Kidney (tissue), 14 donors: ENCODE data around the gene RAD9A. TPM values are rescaled to one million over a fixed set of nuclear protein-coding genes. Genes with fewer than 3 reads are reported as not detected.

Source experiments
- DNase-seq, 5 donors: peaks; one replicate each; pipeline ENCODE4 v3.0.0-alpha.2; 2013 to 2020
- FAIRE-seq: peaks from 2 replicates; lab custom pipeline; 2012; peaks lifted over from hg19 to GRCh38; lab: Jason Lieb, UNC
- H3K27ac ChIP-seq, 2 donors: one replicate each; pipeline ENCODE4 v1.7.0; 2013; ENCODE audit warnings: low read depth in 2 of 2, low read length in 2 of 2, inconsistent platforms in 1 of 2
- H3K27me3 ChIP-seq: one replicate; pipeline ENCODE4 v1.7.1; 2013; ENCODE audit warnings: low read length, inconsistent platforms; ENCODE audit not compliant: control insufficient read depth, insufficient read depth
- H3K36me3 ChIP-seq, 3 donors: one replicate each; pipeline versions ENCODE4 v1.7.0 to v1.7.1; 2013; ENCODE audit warnings: low read length in 3 of 3, control low read depth in 1 of 3, inconsistent platforms in 1 of 3; ENCODE audit not compliant: insufficient read depth in 3 of 3, control insufficient read depth in 2 of 3
- H3K4me1 ChIP-seq, 3 donors: one replicate each; pipeline versions ENCODE4 v1.7.0 to v1.7.1; 2013; ENCODE audit warnings: low read length in 3 of 3, inconsistent platforms in 1 of 3, low read depth in 1 of 3; ENCODE audit not compliant: control insufficient read depth in 2 of 3, insufficient read depth in 2 of 3
- H3K4me3 ChIP-seq, 3 donors: one replicate each; pipeline versions ENCODE4 v1.7.0 to v1.8.1; 2013; ENCODE audit warnings: low read length in 3 of 3, control low read depth in 1 of 3, inconsistent platforms in 1 of 3
- H3K9ac ChIP-seq, 3 donors: one replicate each; pipeline versions ENCODE4 v1.7.0 to v1.7.1; 2013; ENCODE audit warnings: low read length in 3 of 3, control low read depth in 1 of 3, inconsistent platforms in 1 of 3
- H3K9me3 ChIP-seq, 3 donors: one replicate each; pipeline versions ENCODE4 v1.7.0 to v1.7.1; 2013; ENCODE audit warnings: low read length in 3 of 3, control low read depth in 1 of 3, inconsistent platforms in 1 of 3; ENCODE audit not compliant: control insufficient read depth in 2 of 3, insufficient read depth in 1 of 3
- CTCF ChIP-seq: IDR thresholded peaks from 3 replicates; pipeline ENCODE4 v1.5.1; 2012; ENCODE audit warnings: mild to moderate bottlenecking, moderate library complexity, borderline replicate concordance; ENCODE audit not compliant: insufficient read depth; ENCODE audit errors: extremely low read depth
- intact Hi-C: fragments of 100-400 bp; cut with DNase I; formaldehyde crosslinking; loops from one replicate; pipeline ENCODE4 v1.11.1; 2022
- polyA plus RNA-seq: library from polyadenylated mRNA; stranded (reverse); fragments of 350-450 nt; fragmentation: Illumina TruSeq; extraction: RNeasy Lipid Tissue Mini Kit (QIAGEN cat#74804); gene quantifications from one replicate; pipeline ENCODE4 v1.2.3, GENCODE V29; 2014; ENCODE audit warnings: low read depth, low replicate concordance; ENCODE audit not compliant: insufficient read depth
- total RNA-seq: library from RNA; stranded (reverse); fragmentation: NEBNext Ultra II Directional; extraction: Animal tissue kit (Norgen Biotek cat#: 25700); gene quantifications from one replicate; pipeline ENCODE4 v1.2.1, GENCODE V29; 2021
- donor health status: control.
- donor health status: control.
- donor health status: control.
- donor health status: control.
- donor health status: control.
- donor health status: DM: yes; HTN: yes; CAD: no.
- donor health status: Normal renal cell carcinoma (clear cell type).

Gene RAD9A
- total and polyA plus RNA-seq, 2 donors from 2014 or later, result 16.4 to 17.8 TPM

DNA sequence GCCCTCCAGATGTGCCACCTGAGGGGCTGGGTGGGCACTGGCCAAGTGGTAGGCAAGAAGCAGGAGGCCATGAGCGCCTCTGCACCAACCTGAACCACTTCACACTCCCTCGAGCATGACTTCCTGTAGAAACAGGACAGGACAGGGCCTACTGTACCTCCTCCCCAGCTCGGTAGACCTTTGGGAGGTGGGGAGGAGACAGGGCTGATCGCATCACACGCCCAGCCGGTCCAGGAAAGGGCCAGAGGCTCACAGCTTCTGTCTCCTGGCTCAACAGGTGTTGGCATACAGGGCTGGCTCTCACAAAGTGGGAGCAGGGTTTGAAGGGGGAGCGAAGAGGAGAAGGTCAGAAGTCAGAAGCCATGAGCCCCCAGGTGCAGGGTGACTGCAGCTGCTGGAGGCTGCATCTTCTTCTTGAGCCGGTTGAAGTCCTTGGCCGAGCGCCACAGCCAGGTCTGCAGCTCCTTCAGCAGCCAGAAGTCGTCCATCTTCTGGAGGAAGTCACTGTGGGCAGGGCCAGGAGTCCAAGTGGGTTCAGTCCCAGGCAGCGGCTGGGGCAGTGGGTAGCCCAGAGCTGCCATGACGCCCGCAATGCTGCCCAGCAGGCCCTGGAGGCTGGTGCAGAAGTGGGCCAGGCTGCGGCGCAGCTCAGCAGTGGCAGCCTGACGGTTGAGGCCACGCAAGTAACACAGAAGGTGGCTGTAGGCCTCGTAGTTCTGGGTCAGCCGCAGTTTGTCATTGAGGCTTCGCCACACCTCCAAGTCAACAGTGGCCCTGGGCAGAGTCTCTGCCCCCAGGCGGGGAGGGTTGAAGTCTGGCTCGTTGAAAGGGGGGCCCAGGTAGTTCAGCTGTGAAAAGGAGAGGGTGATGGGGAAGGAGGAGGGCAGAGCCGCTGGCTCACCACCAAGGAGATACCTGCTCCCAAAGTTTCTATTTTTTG, 26.7 kb upstream of the RAD9A start:
- FAIRE-seq, result no peak
- Histone ChIP-seq H3K36me3 (peaks cover 0 to 3% (median 0%) of the 10 kb centered on the region in 3 donors), H3K27me3 (no peaks in the 10 kb centered on the region), H3K4me3 (no peak overlapping the region), H3K4me1 (peaks cover 2 to 14% (median 7%) of the 10 kb centered on the region in 3 donors), H3K9ac (no peak overlapping the region), H3K27ac (peak overlapping the region in 1 of 2 donors; percentile 2), H3K9me3 (no peaks in the 10 kb centered on the region)
- no peak for TF ChIP-seq CTCF
- intact Hi-C loops, result no loop called here
- no peak for DNase-seq

DNA sequence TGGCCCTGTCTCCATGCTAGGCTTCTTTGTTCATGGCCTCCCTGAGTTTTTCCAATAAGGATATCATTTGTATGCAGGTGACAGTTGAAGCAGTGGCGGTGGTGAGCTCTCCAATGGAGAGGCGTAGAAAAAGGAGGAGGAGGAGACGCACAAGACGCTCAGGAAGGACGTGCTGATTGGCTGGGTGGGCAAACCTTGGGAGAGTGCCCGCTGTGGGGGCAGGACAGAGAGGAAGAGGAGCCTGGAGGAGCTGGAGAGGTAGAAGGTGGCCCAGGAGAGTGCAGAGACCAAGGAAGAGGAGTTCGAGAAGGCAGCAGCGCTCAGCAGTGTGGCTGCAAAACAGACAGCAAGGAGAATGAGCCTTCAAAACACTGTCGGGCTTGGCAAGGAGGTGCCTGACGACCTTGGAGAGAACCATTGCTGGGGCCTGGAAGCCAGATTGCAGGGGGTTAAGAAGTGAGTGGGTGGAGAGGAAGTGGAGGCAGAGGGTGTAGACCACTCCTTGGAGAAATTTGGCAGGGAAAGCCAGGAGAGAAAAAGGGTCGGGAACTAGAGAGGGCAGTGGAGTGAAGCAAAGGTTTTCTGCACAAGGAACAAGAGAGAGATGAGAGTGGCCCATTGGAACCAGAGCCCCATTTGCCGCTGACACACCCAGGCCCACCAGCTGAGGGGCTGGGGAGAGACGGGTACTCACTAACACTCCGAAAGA, 25.9 kb upstream of the RAD9A start:
- peaks cover 0 to 3% (median 0%) of the 10 kb centered on the region in 3 donors for H3K36me3 ChIP-seq
- no peak overlapping the region for H3K4me3 ChIP-seq
- no peaks in the 10 kb centered on the region for H3K27me3 ChIP-seq
- intact Hi-C loops, result no loop called here
- peak overlapping the region in 1 of 3 donors; percentile 7 for H3K9ac ChIP-seq
- peak overlapping the region in 1 of 2 donors; percentile 22 for H3K27ac ChIP-seq
- peaks cover 5 to 19% (median 11%) of the 10 kb centered on the region in 3 donors for H3K4me1 ChIP-seq
- no peak for TF ChIP-seq CTCF
- FAIRE-seq (no peak), DNase-seq (no peak)
- H3K9me3 ChIP-seq, result no peaks in the 10 kb centered on the region

DNA sequence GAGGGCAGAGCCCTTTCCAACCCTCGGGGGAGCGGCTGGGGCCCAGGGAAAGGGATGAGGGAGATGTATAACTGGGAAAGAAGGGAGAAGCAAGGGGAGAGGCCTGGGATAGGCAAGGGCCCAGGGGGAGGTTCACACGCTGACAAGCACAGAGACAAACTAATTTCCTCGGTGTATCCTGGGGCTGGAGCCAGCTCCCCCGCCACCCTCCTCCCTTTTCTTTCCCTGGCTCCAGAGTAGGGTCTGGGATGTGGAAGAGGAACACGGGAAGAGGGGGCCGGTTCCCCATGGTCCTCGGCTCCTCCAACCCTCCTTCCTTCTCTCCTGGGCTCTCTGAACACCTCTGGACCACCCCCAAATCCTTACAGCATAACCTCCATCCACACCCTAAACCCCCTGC, 25.2 kb upstream of the RAD9A start:
- no peak for TF ChIP-seq CTCF
- Histone ChIP-seq H3K4me3 (no peak overlapping the region), H3K9me3 (no peaks in the 10 kb centered on the region), H3K27ac (peak overlapping the region in 1 of 2 donors; percentile 22), H3K9ac (peak overlapping the region in 1 of 3 donors; percentile 7), H3K4me1 (peaks cover 5 to 25% (median 17%) of the 10 kb centered on the region in 3 donors), H3K36me3 (peaks cover 0 to 3% (median 0%) of the 10 kb centered on the region in 3 donors), H3K27me3 (no peaks in the 10 kb centered on the region)
- DNase-seq, result peak in 2 of 5 donors; percentile 25 to 51
- no peak for FAIRE-seq
- intact Hi-C loops, result no loop called here
